Upper lobe of left lung (tissue), 6 donors: ENCODE measurements around the gene JAGN1. TPM values are rescaled to one million over a fixed set of nuclear protein-coding genes. Genes with fewer than 3 reads are reported as not detected.

Experiments used
- ATAC-seq, 2 donors: fragments of 200-7000 bp; cut with Tn5 transposase; one replicate each; pipeline ENCODE4 v1.9.1; 2022; ENCODE audit warnings: mild to moderate bottlenecking in 2 of 2, moderate library complexity in 2 of 2; ENCODE audit not compliant: low FRiP score in 2 of 2
- DNase-seq, 2 donors: peaks; one replicate each; pipeline ENCODE4 v3.0.0-alpha.2; 2019 to 2020
- H3K27ac ChIP-seq, 4 donors: fragments of 200-600 bp; sonication (generic); one replicate each; pipeline ENCODE4 v1.5.1; 2016 to 2019
- H3K27me3 ChIP-seq, 4 donors: fragments of 200-600 bp; sonication (generic); one replicate each; pipeline ENCODE4 v1.5.1; 2017 to 2019
- H3K36me3 ChIP-seq, 4 donors: fragments of 200-600 bp; sonication (generic); one replicate each; pipeline ENCODE4 v1.5.1; 2016 to 2019
- H3K4me1 ChIP-seq, 4 donors: fragments of 200-600 bp; sonication (generic); one replicate each; pipeline ENCODE4 v1.5.1; 2018 to 2019
- H3K4me3 ChIP-seq, 4 donors: fragments of 200-600 bp; sonication (generic); one replicate each; pipeline ENCODE4 v1.5.1; 2017 to 2019; ENCODE audit warnings: mild to moderate bottlenecking in 2 of 4, moderate library complexity in 1 of 4
- H3K9me3 ChIP-seq, 4 donors: fragments of 200-600 bp; sonication (generic); one replicate each; pipeline ENCODE4 v1.5.1; 2018 to 2019
- EP300 ChIP-seq, 4 donors: sonication (generic); formaldehyde crosslinking; IDR thresholded peaks; one replicate each; pipeline ENCODE4 v1.5.1; 2017; ENCODE audit warnings: antibody characterized with exemption in 4 of 4, control low read depth in 2 of 4
- POLR2A ChIP-seq, 4 donors: fragments of 450-650 bp; IDR thresholded peaks; one replicate each; pipeline ENCODE4 v1.5.1; 2016 to 2017; ENCODE audit warnings: antibody characterized with exemption in 4 of 4, mild to moderate bottlenecking in 2 of 4
- POLR2AphosphoS5 ChIP-seq, 2 donors: sonication (generic); formaldehyde crosslinking; IDR thresholded peaks; one replicate each; pipeline ENCODE4 v1.5.1; 2017; ENCODE audit warnings: antibody characterized with exemption in 2 of 2
- WGBS, 2 donors: methylation state at CpG; one replicate each; pipeline ENCODE4 v1.1.5; 2017 to 2018; 5-methylcytosine and 5-hydroxymethylcytosine counted together
- total RNA-seq, 6 donors: library from RNA; depleted of rRNA in 4 of 6; stranded (reverse); fragments of >200 nt in 4 of 6; gene quantifications; one replicate each; pipeline versions ENCODE4 v1.1.0 to v1.2.1, GENCODE V29; 2016 to 2021
- TF ChIP-seq, protein P1 (sequence below), 6 experiments: fragments of 450-650 bp in 4 of 6; fragments of 200-600 bp in 2 of 6; sonication (generic) in 2 of 6; IDR thresholded peaks; one replicate each; pipeline ENCODE4 v1.5.1; 2016 to 2019; ENCODE audit warnings: antibody characterized with exemption in 6 of 6
- donor health status: DM: no; HTN: no; CAD: no; lungs with moderate emphysema.
- donor health status: DM: no; HTN: yes; CAD: no; lungs with severe emphysema.

Gene JAGN1
- total RNA-seq, 6 donors from 2014 or later = 4.2 to 33.3 (median 24.2) TPM

DNA sequence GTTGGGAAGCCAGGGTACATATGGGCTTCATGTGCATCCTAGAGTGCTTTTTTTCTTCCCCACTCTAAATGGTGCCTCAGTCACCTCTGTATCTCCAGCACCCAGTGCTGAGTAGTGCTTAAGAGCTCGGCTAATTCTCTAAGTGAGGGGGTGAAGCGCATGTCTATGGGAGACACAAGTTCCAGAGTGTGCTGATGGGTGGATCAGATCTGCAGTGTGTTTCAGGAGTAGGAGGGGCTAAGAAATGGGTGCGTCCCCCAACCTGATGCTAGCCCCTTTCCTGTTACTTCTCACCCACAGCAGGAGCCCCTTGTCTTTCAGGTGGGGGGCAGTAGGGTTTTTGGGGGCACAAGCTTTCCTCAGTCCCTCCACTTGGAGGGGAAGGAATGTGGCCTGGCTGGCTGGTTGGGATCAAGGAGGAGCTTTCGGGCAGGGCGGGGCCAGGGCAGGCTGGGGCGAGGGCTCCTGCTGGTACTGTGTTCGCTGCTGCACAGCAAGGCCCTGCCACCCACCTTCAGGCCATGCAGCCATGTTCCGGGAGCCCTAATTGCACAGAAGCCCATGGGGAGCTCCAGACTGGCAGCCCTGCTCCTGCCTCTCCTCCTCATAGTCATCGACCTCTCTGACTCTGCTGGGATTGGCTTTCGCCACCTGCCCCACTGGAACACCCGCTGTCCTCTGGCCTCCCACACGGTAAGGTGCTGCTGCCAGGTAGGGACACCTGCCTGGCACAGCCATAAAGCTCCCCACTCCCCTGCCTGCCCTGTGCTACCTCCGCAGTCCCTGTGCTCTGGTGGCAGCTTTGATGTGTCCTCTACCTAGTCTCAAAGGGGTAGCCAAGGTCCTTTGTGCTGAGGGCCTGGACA, 12.2 kb downstream of the JAGN1 start, which contains the start of gene IL17RE:
IL17RE (plus strand) TSS at position 477 of the 866 bp plus-strand sequence; CDS start at position 562, 85 bp downstream.
- H3K36me3 ChIP-seq = peaks cover 0 to 5% (median 0%) of the 10 kb centered on the region in 4 donors
- peak within 1 kb of the TSS in 3 of 4 donors; percentile 37 to 55 (median 48) for H3K4me3 ChIP-seq
- DNase-seq = peak; percentile 75 to 87
- peak; percentile 59 to 84 for ATAC-seq
- H3K27me3 ChIP-seq = no peaks in the 10 kb centered on the region
- peak within 1 kb of the TSS; percentile 47 to 80 (median 71) for H3K27ac ChIP-seq
- TF ChIP-seq, protein P1, sequence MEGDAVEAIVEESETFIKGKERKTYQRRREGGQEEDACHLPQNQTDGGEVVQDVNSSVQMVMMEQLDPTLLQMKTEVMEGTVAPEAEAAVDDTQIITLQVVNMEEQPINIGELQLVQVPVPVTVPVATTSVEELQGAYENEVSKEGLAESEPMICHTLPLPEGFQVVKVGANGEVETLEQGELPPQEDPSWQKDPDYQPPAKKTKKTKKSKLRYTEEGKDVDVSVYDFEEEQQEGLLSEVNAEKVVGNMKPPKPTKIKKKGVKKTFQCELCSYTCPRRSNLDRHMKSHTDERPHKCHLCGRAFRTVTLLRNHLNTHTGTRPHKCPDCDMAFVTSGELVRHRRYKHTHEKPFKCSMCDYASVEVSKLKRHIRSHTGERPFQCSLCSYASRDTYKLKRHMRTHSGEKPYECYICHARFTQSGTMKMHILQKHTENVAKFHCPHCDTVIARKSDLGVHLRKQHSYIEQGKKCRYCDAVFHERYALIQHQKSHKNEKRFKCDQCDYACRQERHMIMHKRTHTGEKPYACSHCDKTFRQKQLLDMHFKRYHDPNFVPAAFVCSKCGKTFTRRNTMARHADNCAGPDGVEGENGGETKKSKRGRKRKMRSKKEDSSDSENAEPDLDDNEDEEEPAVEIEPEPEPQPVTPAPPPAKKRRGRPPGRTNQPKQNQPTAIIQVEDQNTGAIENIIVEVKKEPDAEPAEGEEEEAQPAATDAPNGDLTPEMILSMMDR (IDR thresholded peaks at IDR 0.05) = no peak
- peak in 1 of 4 donors; percentile 66 for TF ChIP-seq POLR2A (IDR thresholded peaks at IDR 0.05)
- no peak for TF ChIP-seq EP300 (IDR thresholded peaks at IDR 0.05)
- TF ChIP-seq POLR2AphosphoS5 (IDR thresholded peaks at IDR 0.05) = peak in 1 of 2 donors; percentile 27
- peaks cover 7 to 31% (median 23%) of the 10 kb centered on the region in 4 donors for H3K4me1 ChIP-seq
- no peaks in the 10 kb centered on the region for H3K9me3 ChIP-seq
- WGBS, 2 donors = 39 to 70% methylated on average over 11 to 13 of the region's 13 CpGs

DNA sequence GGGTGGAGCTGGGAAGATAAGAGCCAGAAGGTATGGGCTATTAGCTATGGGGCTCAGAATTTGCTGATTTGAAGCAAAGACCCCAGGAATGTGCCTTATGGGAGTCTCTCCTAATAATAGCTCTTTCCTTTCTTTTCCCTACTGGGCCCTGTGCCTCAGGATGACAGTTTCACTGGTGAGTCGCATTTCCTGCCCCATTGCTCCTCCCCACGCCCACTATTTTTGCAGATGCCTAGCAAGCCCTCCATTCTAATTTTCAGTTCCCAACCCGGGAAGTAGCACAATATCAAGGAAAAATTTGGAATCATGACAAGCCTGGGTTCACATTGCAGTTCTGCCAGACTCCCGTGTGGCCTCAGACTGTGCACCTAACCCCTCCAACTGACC, 12.8 kb downstream of the JAGN1 start:
- Histone ChIP-seq H3K36me3 (peaks cover 0 to 5% (median 0%) of the 10 kb centered on the region in 4 donors), H3K27me3 (no peaks in the 10 kb centered on the region), H3K27ac (peak overlapping the region; percentile 47 to 80 (median 71)), H3K4me3 (peak overlapping the region in 3 of 4 donors; percentile 37 to 55 (median 48)), H3K4me1 (peaks cover 3 to 30% (median 19%) of the 10 kb centered on the region in 4 donors), H3K9me3 (no peaks in the 10 kb centered on the region)
- ATAC-seq (no peak), DNase-seq (no peak)
- TF ChIP-seq POLR2AphosphoS5 (IDR thresholded peaks at IDR 0.05) = no peak
- TF ChIP-seq POLR2A (IDR thresholded peaks at IDR 0.05) = no peak
- WGBS, 2 donors = 20 to 27% methylated on average over 4 of the region's 4 CpGs

DNA sequence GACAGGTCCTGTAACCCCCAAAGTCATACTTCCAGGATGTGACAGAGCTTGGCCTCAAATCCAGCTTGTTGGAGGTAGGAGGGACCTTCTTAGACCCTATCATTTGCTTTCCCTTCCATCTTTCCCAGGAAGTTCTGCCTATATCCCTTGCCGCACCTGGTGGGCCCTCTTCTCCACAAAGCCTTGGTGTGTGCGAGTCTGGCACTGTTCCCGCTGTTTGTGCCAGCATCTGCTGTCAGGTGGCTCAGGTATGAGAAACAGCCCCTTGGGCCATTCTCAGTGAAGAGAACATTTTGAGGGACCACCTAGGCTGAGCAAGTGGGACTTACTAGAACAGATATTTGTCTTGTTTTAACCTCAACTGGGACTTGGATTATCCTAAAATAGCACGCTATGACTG, 13.5 kb downstream of the JAGN1 start:
- no peak overlapping the region for H3K4me3 ChIP-seq
- WGBS, 2 donors = 78 to 81% methylated on average over 4 of the region's 4 CpGs
- no peak for TF ChIP-seq POLR2A (IDR thresholded peaks at IDR 0.05)
- TF ChIP-seq, protein P1 (IDR thresholded peaks at IDR 0.05) = no peak
- no peaks in the 10 kb centered on the region for H3K27me3 ChIP-seq
- no peak overlapping the region for H3K27ac ChIP-seq
- no peak for DNase-seq
- H3K36me3 ChIP-seq = peaks cover 0 to 5% (median 0%) of the 10 kb centered on the region in 4 donors
- peaks cover 0 to 32% (median 18%) of the 10 kb centered on the region in 4 donors for H3K4me1 ChIP-seq
- ATAC-seq = no peak
- H3K9me3 ChIP-seq = no peaks in the 10 kb centered on the region

DNA sequence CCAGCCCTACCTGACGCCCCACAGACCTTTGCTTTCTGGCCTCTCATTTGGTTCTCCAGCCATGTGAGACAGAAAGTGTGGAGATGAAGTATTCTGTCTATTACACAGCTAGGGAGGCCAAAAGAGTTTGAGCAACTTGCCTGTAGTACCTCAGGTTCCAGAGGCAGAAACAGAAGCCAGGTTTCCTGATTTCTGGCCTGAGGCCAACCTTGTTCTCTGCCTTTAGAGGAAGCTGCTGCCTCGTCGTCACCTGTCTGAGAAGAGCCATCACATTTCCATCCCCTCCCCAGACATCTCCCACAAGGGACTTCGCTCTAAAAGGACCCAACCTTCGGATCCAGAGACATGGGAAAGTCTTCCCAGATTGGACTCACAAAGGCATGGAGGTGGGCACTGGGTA, 16.1 kb downstream of the JAGN1 start:
- Histone ChIP-seq H3K4me3 (no peak overlapping the region), H3K27me3 (no peaks in the 10 kb centered on the region), H3K4me1 (peaks cover 0 to 45% (median 22%) of the 10 kb centered on the region in 4 donors), H3K36me3 (peaks cover 0 to 5% (median 0%) of the 10 kb centered on the region in 4 donors), H3K9me3 (no peaks in the 10 kb centered on the region), H3K27ac (no peak overlapping the region)
- DNase-seq (no peak), ATAC-seq (no peak)
- TF ChIP-seq, protein P1 (IDR thresholded peaks at IDR 0.05) = no peak
- TF ChIP-seq EP300 (IDR thresholded peaks at IDR 0.05) = no peak
- no peak for TF ChIP-seq POLR2A (IDR thresholded peaks at IDR 0.05)
- TF ChIP-seq POLR2AphosphoS5 (IDR thresholded peaks at IDR 0.05) = no peak
- WGBS, 2 donors = 85 to 88% methylated on average over 3 to 5 of the region's 5 CpGs

DNA sequence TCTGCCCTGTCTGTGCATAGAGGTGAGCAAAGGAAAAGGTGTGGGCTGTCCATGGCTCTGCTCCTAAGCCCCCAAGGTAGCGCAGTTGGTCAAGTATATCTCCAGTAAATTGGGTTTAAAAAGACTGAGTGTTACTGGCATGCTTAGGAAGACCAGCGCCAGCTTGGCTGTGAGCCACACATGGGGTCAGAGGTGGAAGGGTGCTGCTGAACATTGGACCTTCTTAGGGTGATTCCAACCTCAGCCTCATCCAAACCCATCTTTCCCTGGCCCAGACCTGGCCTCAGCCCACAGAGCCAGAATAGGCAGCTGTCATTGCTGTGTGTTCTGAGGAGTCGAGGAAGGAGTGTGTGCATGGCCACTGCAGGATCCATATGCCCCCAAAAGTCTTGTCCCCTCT, 17.9 kb downstream of the JAGN1 start:
- 94 to 100% methylated on average over 2 to 3 of the region's 3 CpGs for WGBS, 2 donors
- Histone ChIP-seq H3K27me3 (no peaks in the 10 kb centered on the region), H3K27ac (peak overlapping the region in 1 of 4 donors; percentile 48), H3K36me3 (peaks cover 0 to 5% (median 0%) of the 10 kb centered on the region in 4 donors), H3K9me3 (no peaks in the 10 kb centered on the region), H3K4me3 (no peak overlapping the region), H3K4me1 (peaks cover 2 to 39% (median 12%) of the 10 kb centered on the region in 4 donors)
- TF ChIP-seq POLR2A (IDR thresholded peaks at IDR 0.05) (no peak), EP300 (IDR thresholded peaks at IDR 0.05) (no peak), POLR2AphosphoS5 (IDR thresholded peaks at IDR 0.05) (no peak)
- TF ChIP-seq, protein P1 (IDR thresholded peaks at IDR 0.05) = no peak
- DNase-seq (no peak), ATAC-seq (no peak)
